K562 (cell line): ENCODE measurements around the gene MYL11. TPM values are rescaled to one million over a fixed set of nuclear protein-coding genes. Genes with fewer than 3 reads are reported as not detected.

Experiments used
- CBFA2T2 ChIP-seq: fragments of 450-650 bp; conservative IDR thresholded peaks from 2 replicates; pipeline ENCODE4 v1.6.1; 2017; ENCODE audit warnings: mild to moderate bottlenecking
- CC2D1A ChIP-seq: fragments of 450-650 bp; IDR thresholded peaks from 2 replicates; pipeline ENCODE4 v1.6.1; 2017; ENCODE audit warnings: mild to moderate bottlenecking
- CHD2 ChIP-seq: IDR thresholded peaks from 2 replicates; pipeline ENCODE4 v1.6.1; 2011; ENCODE audit warnings: low read depth, low read length
- DMBX1 ChIP-seq: fragments of 250-450 bp; sonication (Bioruptor Pico); IDR thresholded peaks from 2 replicates; pipeline ENCODE4 v1.8.0; 2022; ENCODE audit warnings: inconsistent platforms, mild to moderate bottlenecking, moderate library complexity, borderline replicate concordance
- E2F6 ChIP-seq, 2 experiments: IDR thresholded peaks; 2 replicates each; pipeline ENCODE4 v1.6.1; 2011; ENCODE audit warnings: borderline replicate concordance in 1 of 2, control low read depth in 1 of 2, low read depth in 1 of 2, low read length in 1 of 2, mild to moderate bottlenecking in 1 of 2, mixed read lengths in 1 of 2, moderate library complexity in 1 of 2; ENCODE audit not compliant: insufficient read depth in 1 of 2, insufficient read length in 1 of 2, poor library complexity in 1 of 2, severe bottlenecking in 1 of 2; ENCODE audit errors: extremely low read depth in 1 of 2
- HCFC1 ChIP-seq: IDR thresholded peaks from 2 replicates; pipeline ENCODE4 v1.6.1; 2012; ENCODE audit warnings: low read depth, low read length, improper control_type of control experiment
- HINFP ChIP-seq: fragments of 450-650 bp; conservative IDR thresholded peaks from 2 replicates; pipeline ENCODE4 v1.6.1; 2016; ENCODE audit warnings: missing genetic modification characterization, low read depth, mild to moderate bottlenecking, control low read depth, missing compliant biosample characterization
- HOMEZ ChIP-seq: fragments of 250-450 bp; sonication (Bioruptor Pico); IDR thresholded peaks from 2 replicates; pipeline ENCODE4 v1.4.0; 2020; ENCODE audit warnings: mild to moderate bottlenecking, moderate library complexity
- KLF16 ChIP-seq: IDR thresholded peaks from 2 replicates; pipeline ENCODE4 v1.6.1; 2016; ENCODE audit warnings: antibody characterized with exemption
- NFXL1 ChIP-seq: fragments of 450-650 bp; formaldehyde crosslinking; IDR thresholded peaks from 2 replicates; pipeline ENCODE4 v1.4.0; 2021; ENCODE audit warnings: mild to moderate bottlenecking
- NR0B1 ChIP-seq: fragments of 450-650 bp; IDR thresholded peaks from one replicate; pipeline ENCODE4 v1.6.1; 2018; ENCODE audit warnings: mild to moderate bottlenecking, moderate library complexity; ENCODE audit not compliant: partially characterized antibody
- POLR2AphosphoS5 ChIP-seq: IDR thresholded peaks from 2 replicates; pipeline ENCODE4 v1.6.1; 2011; ENCODE audit warnings: mild to moderate bottlenecking, low read depth, low read length, moderate library complexity; ENCODE audit not compliant: control insufficient read depth, insufficient read depth
- POLR3G ChIP-seq: IDR thresholded peaks from 2 replicates; pipeline ENCODE4 v1.6.1; 2011; ENCODE audit not compliant: insufficient read length, insufficient replicate concordance; ENCODE audit errors: extremely low read depth
- RBFOX2 ChIP-seq: fragments of 200-400 bp; formaldehyde crosslinking; IDR thresholded peaks from 2 replicates; pipeline ENCODE4 v1.6.1; 2017; ENCODE audit warnings: low read depth, mild to moderate bottlenecking, low read length, moderate library complexity
- THRA ChIP-seq: fragments of 450-650 bp; IDR thresholded peaks from 2 replicates; pipeline ENCODE4 v1.6.1; 2017; ENCODE audit warnings: mild to moderate bottlenecking, moderate library complexity
- UBTF ChIP-seq, 2 experiments: IDR thresholded peaks; 2 replicates each; pipeline ENCODE4 v1.6.1; 2012; ENCODE audit warnings: improper control_type of control experiment in 2 of 2, low read depth in 2 of 2, low read length in 2 of 2, borderline replicate concordance in 1 of 2
- ZNF778 ChIP-seq: fragments of 450-650 bp; formaldehyde crosslinking; IDR thresholded peaks from 2 replicates; pipeline ENCODE4 v1.4.0; 2020; ENCODE audit warnings: mild to moderate bottlenecking, moderate library complexity
- polyA plus RNA-seq, 8 experiments: library from polyadenylated mRNA; depleted of rRNA in 4 of 8; stranded (reverse) in 5 of 8; unstranded in 3 of 8; fragments of >200 nt; fragmentation: Nextera tagmentation in 2 of 8; fragmentation: Illumina TruSeq in 1 of 8; extraction: Ambion mirVana in 2 of 8; extraction: Trizol in 1 of 8; gene quantifications; 2 replicates each; pipeline versions ENCODE4 v1.2.1 to v1.2.3, GENCODE V29; 2011 to 2014; ENCODE audit warnings: inconsistent platforms in 1 of 8, missing spikeins in 1 of 8
- total RNA-seq, 7 experiments: library from RNA; depleted of rRNA in 6 of 7; stranded (reverse); fragments of >200 nt in 6 of 7; fragmentation: Illumina TruSeq in 2 of 7; extraction: Trizol in 2 of 7; gene quantifications; 2 replicates each; pipeline versions ENCODE4 v1.2.1 to v1.2.3, GENCODE V29; 2011 to 2021; ENCODE audit warnings: low replicate concordance in 1 of 7

MYL11 gene
- total and polyA plus RNA-seq, 9 of the 15 experiments (the other 6 are each of a cell fraction or from before 2014, with no cell fraction given): 0.31 to 1.5 (median 0.73) TPM; not detected in 4

GRCh38 chr16:30381291-30382041 is 6.9 kb downstream of the MYL11 start (continued):
- TF ChIP-seq NR0B1: no peak
- TF ChIP-seq KLF16: peak; percentile 78
- TF ChIP-seq POLR2AphosphoS5: peak; percentile 55
- 0 out of 2 replicates have a peak, but pooled peaks have one; percentile 17 for TF ChIP-seq CC2D1A
- 0 out of 2 replicates have a peak, but pooled peaks have one; percentile 5 for TF ChIP-seq CBFA2T2
- peak; percentile 61 for TF ChIP-seq HCFC1
- TF ChIP-seq DMBX1 (CRISPR knock-in tag): peak; percentile 38; the same call in 1 of the 2 replicates
- TF ChIP-seq NFXL1 (CRISPR knock-in tag): no peak
- TF ChIP-seq HOMEZ: no peak
- TF ChIP-seq RBFOX2: peak; percentile 58
- TF ChIP-seq E2F6 (IDR thresholded peaks at IDR 0.05; ENCODE audit: borderline replicate concordance in 1 of 2, extremely low read depth in 1 of 2, insufficient read depth in 1 of 2, insufficient read length in 1 of 2, low read depth in 1 of 2, low read length in 1 of 2, poor library complexity in 1 of 2, severe bottlenecking in 1 of 2): peak in 1 of 2 experiments; percentile 21
- no peak; a peak in 1 of 4 replicates for TF ChIP-seq UBTF (IDR thresholded peaks at IDR 0.05; ENCODE audit: borderline replicate concordance in 1 of 2, low read depth in 2 of 2, low read length in 2 of 2)
- no peak for TF ChIP-seq POLR3G
- TF ChIP-seq THRA: no peak
- no peak for TF ChIP-seq HINFP (tag)
- peak; percentile 44; the same call in 1 of the 2 replicates for TF ChIP-seq CHD2
- TF ChIP-seq ZNF778 (CRISPR knock-in tag): no peak
